H1 (cell line): ENCODE measurements around the gene UGGT2. TPM values are rescaled to one million over a fixed set of nuclear protein-coding genes. Genes with fewer than 3 reads are reported as not detected.

Experiments
- CTCF ChIA-PET: fragments of 300-600 bp; sonication (Branson Sonifier 250); formaldehyde crosslinking; loops from one replicate; lab custom pipeline; 2021; ENCODE audit not compliant: partially characterized antibody; lab: Charles Lee
- POLR2A ChIA-PET: fragments of 300-600 bp; sonication (Branson Sonifier 250); formaldehyde crosslinking; loops from one replicate; lab custom pipeline; 2021; ENCODE audit warnings: inconsistent platforms; ENCODE audit not compliant: partially characterized antibody; lab: Charles Lee
- DNase-seq, 2 experiments: peaks; one replicate each; pipeline versions ENCODE4 v3.0.0 to v3.0.0-alpha.2; 2010 to 2022; ENCODE audit warnings: low spot score in 2 of 2, low read depth in 1 of 2, mixed read lengths in 1 of 2
- FAIRE-seq: peaks from 2 replicates; lab custom pipeline; 2011; peaks lifted over from hg19 to GRCh38; lab: Jason Lieb, UNC
- H2AFZ ChIP-seq: 2 replicates; pipeline ENCODE4 v1.8.1; 2012; ENCODE audit warnings: low read length, inconsistent platforms
- H2AK5ac ChIP-seq: 2 replicates; pipeline ENCODE4 v1.6.1; 2013; ENCODE audit warnings: low read depth, low read length
- H2BK120ac ChIP-seq: replicated peaks from 2 replicates; pipeline ENCODE3; 2013; ENCODE audit warnings: low read depth, low read length, inconsistent platforms
- H2BK12ac ChIP-seq: 2 replicates; pipeline ENCODE4 v1.6.1; 2013; ENCODE audit warnings: low read depth, low read length
- H2BK15ac ChIP-seq: 2 replicates; pipeline ENCODE4 v1.6.1; 2013; ENCODE audit warnings: low read length
- H2BK20ac ChIP-seq: 2 replicates; pipeline ENCODE4 v1.6.1; 2013; ENCODE audit warnings: low read length
- H2BK5ac ChIP-seq: 2 replicates; pipeline ENCODE4 v1.6.1; 2013; ENCODE audit warnings: low read depth, low read length
- H3K14ac ChIP-seq: 2 replicates; pipeline ENCODE4 v1.6.1; 2013; ENCODE audit warnings: inconsistent platforms; ENCODE audit not compliant: insufficient read length
- H3K18ac ChIP-seq: 2 replicates; pipeline ENCODE4 v1.6.1; 2013; ENCODE audit warnings: low read length; ENCODE audit errors: extremely low read depth
- H3K23ac ChIP-seq: 2 replicates; pipeline ENCODE4 v1.6.1; 2013; ENCODE audit warnings: inconsistent platforms; ENCODE audit not compliant: insufficient read length
- H3K23me2 ChIP-seq: 2 replicates; pipeline ENCODE4 v1.6.1; 2013; ENCODE audit warnings: low read depth, low read length
- H3K27ac ChIP-seq: 2 replicates; pipeline ENCODE4 v1.6.1; 2011; ENCODE audit warnings: low read depth, low read length, inconsistent platforms
- H3K27me3 ChIP-seq, 4 experiments: replicated peaks in 1 of 4; 1 replicate in 1 of 4; 2 replicates in 3 of 4; pipeline versions ENCODE4 v1.6.1 to v1.8.1; 2011 to 2013; ENCODE audit warnings: low read length in 3 of 4, mild to moderate bottlenecking in 3 of 4, inconsistent platforms in 2 of 4, mixed read lengths in 2 of 4, moderate library complexity in 1 of 4; ENCODE audit not compliant: control insufficient read depth in 3 of 4, insufficient read depth in 3 of 4; ENCODE audit errors: extremely low read depth in 1 of 4
- H3K36me3 ChIP-seq, 4 experiments: 2 replicates each; pipeline versions ENCODE4 v1.6.1 to v1.8.1; 2011 to 2013; ENCODE audit warnings: mild to moderate bottlenecking in 4 of 4, low read length in 3 of 4, moderate library complexity in 2 of 4, control low read depth in 1 of 4, inconsistent platforms in 1 of 4; ENCODE audit not compliant: insufficient read depth in 4 of 4, control insufficient read depth in 2 of 4
- H3K4ac ChIP-seq: replicated peaks from 2 replicates; pipeline ENCODE3; 2013; ENCODE audit warnings: low read length, low read depth, mixed read lengths, inconsistent platforms; ENCODE audit not compliant: insufficient read length
- H3K4me1 ChIP-seq, 4 experiments: replicated peaks in 1 of 4; 1 replicate in 1 of 4; 2 replicates in 3 of 4; pipeline versions ENCODE4 v1.6.1 to v1.8.1; 2011 to 2013; ENCODE audit warnings: low read length in 3 of 4, inconsistent platforms in 2 of 4, mixed read lengths in 1 of 4; ENCODE audit not compliant: insufficient read depth in 4 of 4, control insufficient read depth in 3 of 4
- H3K4me2 ChIP-seq, 2 experiments: 2 replicates each; pipeline versions ENCODE4 v1.6.1 to v1.8.1; 2011 to 2013; ENCODE audit warnings: low read depth in 2 of 2, low read length in 2 of 2, control low read depth in 1 of 2, inconsistent platforms in 1 of 2, mild to moderate bottlenecking in 1 of 2; ENCODE audit not compliant: insufficient read depth in 1 of 2
- H3K4me3 ChIP-seq, 4 experiments: fragments of 200-600, 300-600 bp in 1 of 4; sonication (generic), shearing (Covaris generic), sonication (Bioruptor Twin) in 1 of 4; 2 replicates each; pipeline versions ENCODE4 v1.5.1 to v1.8.1; 2011 to 2016; ENCODE audit warnings: low read length in 4 of 4, low read depth in 3 of 4, control low read depth in 2 of 4, inconsistent platforms in 2 of 4, mild to moderate bottlenecking in 2 of 4, mixed read lengths in 1 of 4, moderate library complexity in 1 of 4; ENCODE audit not compliant: insufficient read depth in 2 of 4; ENCODE audit errors: extremely low read depth in 1 of 4
- H3K56ac ChIP-seq: replicated peaks from 2 replicates; pipeline ENCODE3; 2013; ENCODE audit warnings: low read depth, mild to moderate bottlenecking, mixed read lengths, low read length, inconsistent platforms; ENCODE audit not compliant: insufficient read length
- H3K79me1 ChIP-seq: 2 replicates; pipeline ENCODE4 v1.6.1; 2013; ENCODE audit warnings: low read depth, low read length, control low read depth
- H3K79me2 ChIP-seq, 2 experiments: 2 replicates each; pipeline versions ENCODE4 v1.6.1 to v1.8.1; 2012 to 2013; ENCODE audit warnings: low read length in 2 of 2, mild to moderate bottlenecking in 2 of 2, inconsistent platforms in 1 of 2; ENCODE audit not compliant: insufficient read depth in 2 of 2, control insufficient read depth in 1 of 2
- H3K9ac ChIP-seq, 4 experiments: replicated peaks in 1 of 4; 1 replicate in 1 of 4; 2 replicates in 3 of 4; pipeline versions ENCODE4 v1.6.1 to v1.8.1; 2011 to 2013; ENCODE audit warnings: low read depth in 3 of 4, low read length in 3 of 4, control low read depth in 2 of 4, mild to moderate bottlenecking in 2 of 4, moderate library complexity in 2 of 4, inconsistent platforms in 1 of 4; ENCODE audit errors: extremely low read depth in 1 of 4
- H3K9me3 ChIP-seq, 2 experiments: 2 replicates each; pipeline versions ENCODE4 v1.6.1 to v1.8.1; 2012 to 2013; ENCODE audit warnings: mild to moderate bottlenecking in 2 of 2, moderate library complexity in 2 of 2, control low read depth in 1 of 2, inconsistent platforms in 1 of 2, low read depth in 1 of 2, low read length in 1 of 2, mixed read lengths in 1 of 2; ENCODE audit not compliant: insufficient read depth in 2 of 2
- H4K20me1 ChIP-seq, 2 experiments: replicated peaks in 1 of 2; 2 replicates each; pipeline versions ENCODE3 to v1.8.1; 2011 to 2013; ENCODE audit warnings: inconsistent platforms in 2 of 2, low read length in 2 of 2, mild to moderate bottlenecking in 1 of 2; ENCODE audit not compliant: insufficient read depth in 2 of 2, control insufficient read depth in 1 of 2
- H4K5ac ChIP-seq: 2 replicates; pipeline ENCODE4 v1.6.1; 2013; ENCODE audit warnings: low read length, low read depth, mixed read lengths, inconsistent platforms; ENCODE audit not compliant: insufficient read length
- H4K8ac ChIP-seq: 2 replicates; pipeline ENCODE4 v1.8.0; 2013; ENCODE audit warnings: mild to moderate bottlenecking, moderate library complexity, low read length, inconsistent platforms; ENCODE audit not compliant: insufficient read depth; ENCODE audit errors: extremely low read depth
- H4K91ac ChIP-seq: replicated peaks from 2 replicates; pipeline ENCODE3; 2013; ENCODE audit warnings: low read length, mixed read lengths, inconsistent platforms; ENCODE audit not compliant: insufficient read length
- BACH1 ChIP-seq: IDR thresholded peaks from 2 replicates; pipeline ENCODE4 v1.6.1; 2012; ENCODE audit warnings: low read length, improper control_type of control experiment
- BCL11A ChIP-seq, 2 experiments: IDR thresholded peaks; one replicate each; pipeline ENCODE4 v1.6.1; 2011; ENCODE audit warnings: low read depth in 2 of 2, low read length in 2 of 2, mild to moderate bottlenecking in 2 of 2
- EP300 ChIP-seq, 2 experiments: IDR thresholded peaks; 1 replicate in 1 of 2; 2 replicates in 1 of 2; pipeline ENCODE4 v1.6.1; 2011 to 2012; ENCODE audit warnings: low read depth in 2 of 2, low read length in 2 of 2, mild to moderate bottlenecking in 2 of 2, borderline replicate concordance in 1 of 2, inconsistent platforms in 1 of 2, moderate library complexity in 1 of 2
- KDM5A ChIP-seq: fragments of 200-600 bp; IDR thresholded peaks from 2 replicates; pipeline ENCODE4 v1.7.1; 2012; ENCODE audit warnings: mild to moderate bottlenecking, low read length, inconsistent platforms, mixed read lengths
- MAFK ChIP-seq: IDR thresholded peaks from 2 replicates; pipeline ENCODE4 v1.6.1; 2012; ENCODE audit warnings: low read depth, mild to moderate bottlenecking, improper control_type of control experiment, low read length
- MAX ChIP-seq: IDR thresholded peaks from 2 replicates; pipeline ENCODE4 v1.6.1; 2012; ENCODE audit warnings: inconsistent platforms
- POU5F1 ChIP-seq: IDR thresholded peaks from 2 replicates; pipeline ENCODE4 v1.6.1; 2011; ENCODE audit warnings: low read depth, mild to moderate bottlenecking, low read length, moderate library complexity
- SAP30 ChIP-seq: fragments of 300-600 bp; sonication (generic); IDR thresholded peaks from 2 replicates; pipeline ENCODE4 v1.7.1; 2012; ENCODE audit warnings: low read length, moderate library complexity, mild to moderate bottlenecking, inconsistent platforms; ENCODE audit not compliant: insufficient read depth, insufficient replicate concordance
- TAF1 ChIP-seq: IDR thresholded peaks from 2 replicates; pipeline ENCODE4 v1.6.1; 2011; ENCODE audit warnings: mild to moderate bottlenecking, low read depth, low read length
- WGBS, 2 experiments: shearing (Covaris generic) in 1 of 2; methylation state at CpG; one replicate each; pipeline versions ENCODE4 v1.1.6 to v1.1.7; 2013 to 2015; ENCODE audit warnings: low lambda C conversion rate in 2 of 2, mixed read lengths in 2 of 2, inconsistent platforms in 1 of 2, low coverage in 1 of 2, missing lambda C conversion rate in 1 of 2; ENCODE audit not compliant: insufficient replicate concordance in 2 of 2, insufficient coverage in 1 of 2, insufficient read length in 1 of 2; ENCODE audit errors: extremely low coverage in 1 of 2, missing lambda C conversion rate in 1 of 2; 5-methylcytosine and 5-hydroxymethylcytosine counted together
- polyA plus RNA-seq, 7 experiments: library from polyadenylated mRNA; depleted of rRNA in 3 of 7; stranded (reverse) in 5 of 7; unstranded in 2 of 7; fragments of >200 nt in 5 of 7; fragments of 200-250 nt in 2 of 7; gene quantifications; 1 replicate in 5 of 7; 2 replicates in 1 of 7; 4 replicates in 1 of 7; pipeline versions ENCODE4 v1.2.1 to v1.2.3, GENCODE V29; 2011 to 2013; ENCODE audit warnings: missing spikeins in 2 of 7, mixed read lengths in 2 of 7
- total RNA-seq: library from RNA; stranded (reverse); fragmentation: NEBNext Ultra II Directional; extraction: Animal tissue kit (Norgen Biotek cat#: 25700); gene quantifications from 2 replicates; pipeline ENCODE4 v1.2.1, GENCODE V29; 2021
- TF ChIP-seq, protein P1 (sequence below), 3 experiments: IDR thresholded peaks; 1 replicate in 2 of 3; 2 replicates in 1 of 3; pipeline versions ENCODE4 v1.5.1 to v1.6.1; 2011; ENCODE audit warnings: low read length in 3 of 3, mild to moderate bottlenecking in 3 of 3, inconsistent platforms in 2 of 3, low read depth in 1 of 3, moderate library complexity in 1 of 3; ENCODE audit not compliant: insufficient read depth in 1 of 3; ENCODE audit errors: control extremely low read depth in 1 of 3

UGGT2 gene
- total and polyA plus RNA-seq, 2 of the 8 experiments (the other 6 are each of a cell fraction or from before 2014, with no cell fraction given): 5.9 to 25.1 TPM

DNA sequence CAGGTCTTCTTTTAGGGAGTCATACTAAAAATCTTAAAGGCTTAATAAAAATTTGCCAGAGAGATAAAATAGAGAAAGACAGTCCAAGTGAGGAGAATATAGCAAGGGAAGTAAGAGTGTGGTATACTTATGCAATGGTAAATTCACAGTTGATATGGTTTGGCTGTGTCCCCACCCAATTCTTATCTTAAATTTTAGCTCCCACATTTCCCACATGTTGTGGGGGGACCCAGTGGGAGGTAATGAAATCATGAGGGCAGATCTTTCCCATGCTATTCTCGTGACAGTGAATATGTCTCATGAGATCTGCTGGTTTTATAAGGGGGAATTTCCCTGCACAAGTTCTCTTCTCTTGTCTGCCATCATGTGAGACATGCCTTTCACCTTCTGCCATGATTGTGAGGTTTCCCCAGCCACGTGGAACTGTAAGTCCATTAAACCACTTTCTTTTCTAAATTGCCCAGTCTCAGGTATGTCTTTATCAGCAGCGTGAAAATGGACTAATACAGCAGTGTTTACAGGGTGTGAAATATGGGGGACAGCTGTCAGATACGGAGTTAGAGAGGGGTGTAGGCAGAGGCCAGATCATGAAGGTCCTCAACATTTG, 115.4 kb downstream of the UGGT2 start:
- Histone ChIP-seq H3K56ac (no peak overlapping the region), H3K18ac (no peak overlapping the region), H4K20me1 (no peaks in the 10 kb centered on the region), H4K5ac (no peak overlapping the region), H3K23me2 (no peaks in the 10 kb centered on the region), H2BK15ac (no peak overlapping the region), H3K4me3 (no peak overlapping the region), H4K91ac (no peak overlapping the region), H3K9me3 (peaks cover 5 to 6% of the 10 kb centered on the region in 2 experiments; a peak in 2 of 4 replicates), H2BK5ac (no peak overlapping the region), H4K8ac (no peak overlapping the region), H2BK12ac (no peak overlapping the region), H3K4me2 (no peak overlapping the region), H3K36me3 (peaks cover 4 to 27% (median 18%) of the 10 kb centered on the region in 4 experiments; a peak in 7 of 8 replicates), H3K23ac (no peak overlapping the region), H2BK20ac (no peak overlapping the region), H2BK120ac (no peak overlapping the region), H3K4ac (no peak overlapping the region), H3K79me1 (no peaks in the 10 kb centered on the region), H3K9ac (no peak overlapping the region), H3K27me3 (no peaks in the 10 kb centered on the region), H3K14ac (no peak overlapping the region), H2AFZ (no peak overlapping the region), H3K27ac (no peak overlapping the region), H3K79me2 (no peaks in the 10 kb centered on the region), H3K4me1 (no peaks in the 10 kb centered on the region), H2AK5ac (no peak overlapping the region)
- DNase-seq: no peak
- no peak for FAIRE-seq
- POLR2A ChIA-PET: no interaction called here
- CTCF ChIA-PET: interaction anchor here (1.1 to 1.3 kb wide), 2 partner anchors 55 to 60 kb away, joined by 3 read pairs; no protein-coding TSS in a partner anchor
- 77% methylated on average over 4 of the region's 4 CpGs; no CpG with 5 or more reads in 1 of the 2 experiments for WGBS, 2 experiments
- TF ChIP-seq MAX (no peak), SAP30 (no peak), BACH1 (no peak), TAF1 (no peak), KDM5A (no peak), MAFK (no peak), POU5F1 (no peak), EP300 (IDR thresholded peaks at IDR 0.05; ENCODE audit: borderline replicate concordance in 1 of 2, low read depth in 2 of 2, low read length in 2 of 2) (no peak), BCL11A (IDR thresholded peaks at IDR 0.05; ENCODE audit: low read depth in 2 of 2, low read length in 2 of 2) (no peak)
- TF ChIP-seq, protein P1, sequence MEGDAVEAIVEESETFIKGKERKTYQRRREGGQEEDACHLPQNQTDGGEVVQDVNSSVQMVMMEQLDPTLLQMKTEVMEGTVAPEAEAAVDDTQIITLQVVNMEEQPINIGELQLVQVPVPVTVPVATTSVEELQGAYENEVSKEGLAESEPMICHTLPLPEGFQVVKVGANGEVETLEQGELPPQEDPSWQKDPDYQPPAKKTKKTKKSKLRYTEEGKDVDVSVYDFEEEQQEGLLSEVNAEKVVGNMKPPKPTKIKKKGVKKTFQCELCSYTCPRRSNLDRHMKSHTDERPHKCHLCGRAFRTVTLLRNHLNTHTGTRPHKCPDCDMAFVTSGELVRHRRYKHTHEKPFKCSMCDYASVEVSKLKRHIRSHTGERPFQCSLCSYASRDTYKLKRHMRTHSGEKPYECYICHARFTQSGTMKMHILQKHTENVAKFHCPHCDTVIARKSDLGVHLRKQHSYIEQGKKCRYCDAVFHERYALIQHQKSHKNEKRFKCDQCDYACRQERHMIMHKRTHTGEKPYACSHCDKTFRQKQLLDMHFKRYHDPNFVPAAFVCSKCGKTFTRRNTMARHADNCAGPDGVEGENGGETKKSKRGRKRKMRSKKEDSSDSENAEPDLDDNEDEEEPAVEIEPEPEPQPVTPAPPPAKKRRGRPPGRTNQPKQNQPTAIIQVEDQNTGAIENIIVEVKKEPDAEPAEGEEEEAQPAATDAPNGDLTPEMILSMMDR (IDR thresholded peaks at IDR 0.05; ENCODE audit: control extremely low read depth in 1 of 3, insufficient read depth in 1 of 3, low read depth in 1 of 3, low read length in 3 of 3): no peak
